Upper lobe of left lung (tissue), 6 donors: Measurements from ENCODE around the gene RAX. TPM values are rescaled to one million over a fixed set of nuclear protein-coding genes. Genes with fewer than 3 reads are reported as not detected.
A peak's percentile ranks its signal among the peaks of the same experiment; 100 is the strongest.

Experiments
- ATAC-seq, 2 donors: fragments of 200-7000 bp; cut with Tn5 transposase; one replicate each; pipeline ENCODE4 v1.9.1; 2022; ENCODE audit warnings: mild to moderate bottlenecking in 2 of 2, moderate library complexity in 2 of 2; ENCODE audit not compliant: low FRiP score in 2 of 2
- DNase-seq, 2 donors: peaks; one replicate each; pipeline ENCODE4 v3.0.0-alpha.2; 2019 to 2020
- H3K27ac ChIP-seq, 4 donors: fragments of 200-600 bp; sonication (generic); one replicate each; pipeline ENCODE4 v1.5.1; 2016 to 2019
- H3K27me3 ChIP-seq, 4 donors: fragments of 200-600 bp; sonication (generic); one replicate each; pipeline ENCODE4 v1.5.1; 2017 to 2019
- H3K36me3 ChIP-seq, 4 donors: fragments of 200-600 bp; sonication (generic); one replicate each; pipeline ENCODE4 v1.5.1; 2016 to 2019
- H3K4me1 ChIP-seq, 4 donors: fragments of 200-600 bp; sonication (generic); one replicate each; pipeline ENCODE4 v1.5.1; 2018 to 2019
- H3K4me3 ChIP-seq, 4 donors: fragments of 200-600 bp; sonication (generic); one replicate each; pipeline ENCODE4 v1.5.1; 2017 to 2019; ENCODE audit warnings: mild to moderate bottlenecking in 2 of 4, moderate library complexity in 1 of 4
- H3K9me3 ChIP-seq, 4 donors: fragments of 200-600 bp; sonication (generic); one replicate each; pipeline ENCODE4 v1.5.1; 2018 to 2019
- CTCF ChIP-seq, 6 experiments: fragments of 450-650 bp in 4 of 6; fragments of 200-600 bp in 2 of 6; sonication (generic) in 2 of 6; IDR thresholded peaks; one replicate each; pipeline ENCODE4 v1.5.1; 2016 to 2019; ENCODE audit warnings: antibody characterized with exemption in 6 of 6
- EP300 ChIP-seq, 4 donors: sonication (generic); formaldehyde crosslinking; IDR thresholded peaks; one replicate each; pipeline ENCODE4 v1.5.1; 2017; ENCODE audit warnings: antibody characterized with exemption in 4 of 4, control low read depth in 2 of 4
- POLR2A ChIP-seq, 4 donors: fragments of 450-650 bp; IDR thresholded peaks; one replicate each; pipeline ENCODE4 v1.5.1; 2016 to 2017; ENCODE audit warnings: antibody characterized with exemption in 4 of 4, mild to moderate bottlenecking in 2 of 4
- POLR2AphosphoS5 ChIP-seq, 2 donors: sonication (generic); formaldehyde crosslinking; IDR thresholded peaks; one replicate each; pipeline ENCODE4 v1.5.1; 2017; ENCODE audit warnings: antibody characterized with exemption in 2 of 2
- WGBS, 2 donors: methylation state at CpG; one replicate each; pipeline ENCODE4 v1.1.5; 2017 to 2018; 5-methylcytosine and 5-hydroxymethylcytosine counted together
- total RNA-seq, 6 donors: library from RNA; depleted of rRNA in 4 of 6; stranded (reverse); fragments of >200 nt in 4 of 6; gene quantifications; one replicate each; pipeline versions ENCODE4 v1.1.0 to v1.2.1, GENCODE V29; 2016 to 2021
- donor health status: DM: no; HTN: no; CAD: no; lungs with moderate emphysema.
- donor health status: DM: no; HTN: yes; CAD: no; lungs with severe emphysema.

RAX gene
- total RNA-seq, 6 donors from 2014 or later, result not detected

DNA sequence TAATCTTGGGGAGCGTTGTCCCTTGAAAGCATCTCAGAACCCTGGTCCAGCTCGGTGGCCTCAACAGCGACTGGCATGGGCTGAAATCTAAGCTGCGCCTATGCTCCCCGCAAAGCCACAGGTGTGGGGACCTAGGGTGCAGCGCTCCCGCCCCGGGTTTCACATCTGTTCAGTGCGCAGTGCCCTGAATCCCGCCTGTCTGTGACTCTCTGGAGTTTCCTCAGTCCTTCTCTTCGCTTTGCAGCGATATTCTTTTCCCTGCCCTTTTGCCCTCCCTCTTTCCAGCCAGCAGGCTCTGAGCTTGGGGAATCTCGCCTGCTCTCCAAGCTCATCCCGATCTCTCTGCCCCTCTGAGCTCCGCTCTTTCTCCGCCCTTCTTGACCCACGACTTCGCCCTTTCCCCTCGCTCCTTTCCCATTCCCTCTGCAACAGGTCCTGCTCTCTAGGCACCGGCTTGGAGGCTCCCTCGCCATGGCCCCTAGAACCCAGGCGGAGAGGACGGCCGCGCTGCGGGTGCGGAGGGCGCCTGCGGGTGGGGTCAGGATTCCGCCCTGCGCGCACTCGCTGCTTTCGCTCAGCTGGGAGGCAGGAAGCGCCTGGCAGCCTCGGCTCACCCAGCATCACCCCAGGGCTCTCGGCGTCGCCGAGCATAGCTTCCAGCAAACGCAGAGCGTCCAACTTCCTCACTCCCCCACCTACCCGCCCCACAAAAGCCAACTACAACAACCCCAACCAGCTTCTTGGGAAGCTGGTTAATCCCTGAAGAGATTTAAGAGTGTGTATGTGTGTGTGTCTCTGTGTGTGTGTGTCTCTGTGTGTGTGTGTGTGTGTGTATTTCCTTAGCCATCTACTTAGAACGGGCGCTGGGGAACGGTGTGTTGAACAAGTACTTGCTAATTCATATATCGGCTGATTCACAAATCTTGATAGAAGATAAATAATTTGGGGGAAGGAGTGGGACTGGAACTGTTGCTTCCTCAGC lies 52.2 kb downstream of the RAX start:
- peak overlapping the region in 2 of 4 donors; percentile 7 to 17 for H3K4me3 ChIP-seq
- H3K27ac ChIP-seq, result no peak overlapping the region
- no peaks in the 10 kb centered on the region for H3K36me3 ChIP-seq
- peak in 1 of 2 donors; percentile 53 for DNase-seq
- TF ChIP-seq EP300 (IDR thresholded peaks at IDR 0.05) (no peak), CTCF (IDR thresholded peaks at IDR 0.05) (no peak), POLR2A (IDR thresholded peaks at IDR 0.05) (no peak)
- H3K9me3 ChIP-seq, result no peaks in the 10 kb centered on the region
- 3 to 6% methylated on average over 26 to 47 of the region's 47 CpGs for WGBS, 2 donors
- H3K4me1 ChIP-seq, result peaks cover 0 to 18% (median 0%) of the 10 kb centered on the region in 4 donors
- ATAC-seq, result no peak
- H3K27me3 ChIP-seq, result peaks cover 0 to 19% (median 8%) of the 10 kb centered on the region in 4 donors

- WGBS, 2 donors, result 5% methylated on average over 13 to 33 of the region's 46 CpGs
- H3K4me3 ChIP-seq, result peak overlapping the region in 2 of 4 donors; percentile 7 to 17
- TF ChIP-seq POLR2A (IDR thresholded peaks at IDR 0.05) (no peak), POLR2AphosphoS5 (IDR thresholded peaks at IDR 0.05) (no peak), CTCF (IDR thresholded peaks at IDR 0.05) (no peak), EP300 (IDR thresholded peaks at IDR 0.05) (no peak)
- H3K9me3 ChIP-seq, result no peaks in the 10 kb centered on the region
- peaks cover 0 to 18% (median 0%) of the 10 kb centered on the region in 4 donors for H3K4me1 ChIP-seq
- H3K27me3 ChIP-seq, result peaks cover 0 to 19% (median 8%) of the 10 kb centered on the region in 4 donors
- no peak for ATAC-seq
- DNase-seq, result peak in 1 of 2 donors; percentile 71
- no peak overlapping the region for H3K27ac ChIP-seq
- no peaks in the 10 kb centered on the region for H3K36me3 ChIP-seq
Observed at GRCh38 chr18:59220164-59220783, 53.0 kb downstream of the RAX start.

GRCh38 chr18:59219672-59220163 lies 53.5 kb downstream of the RAX start, which contains the start of gene GRP:
TSS of gene GRP (plus strand) at chr18:59220158. CDS start at chr18:59220266, 108 bp downstream.
- peaks cover 0 to 18% (median 0%) of the 10 kb centered on the region in 4 donors for H3K4me1 ChIP-seq
- H3K9me3 ChIP-seq, result no peaks in the 10 kb centered on the region
- H3K4me3 ChIP-seq, result peak within 1 kb of the TSS in 2 of 4 donors; percentile 7 to 17
- H3K27ac ChIP-seq, result no peak within 1 kb of the TSS
- DNase-seq (peak in 1 of 2 donors; percentile 15), ATAC-seq (no peak)
- WGBS, 2 donors, result 4 to 10% methylated on average over 20 to 28 of the region's 29 CpGs
- TF ChIP-seq POLR2AphosphoS5 (IDR thresholded peaks at IDR 0.05) (no peak), CTCF (IDR thresholded peaks at IDR 0.05) (no peak), POLR2A (IDR thresholded peaks at IDR 0.05) (no peak), EP300 (IDR thresholded peaks at IDR 0.05) (no peak)
- H3K27me3 ChIP-seq, result peaks cover 0 to 19% (median 8%) of the 10 kb centered on the region in 4 donors
- no peaks in the 10 kb centered on the region for H3K36me3 ChIP-seq

DNA sequence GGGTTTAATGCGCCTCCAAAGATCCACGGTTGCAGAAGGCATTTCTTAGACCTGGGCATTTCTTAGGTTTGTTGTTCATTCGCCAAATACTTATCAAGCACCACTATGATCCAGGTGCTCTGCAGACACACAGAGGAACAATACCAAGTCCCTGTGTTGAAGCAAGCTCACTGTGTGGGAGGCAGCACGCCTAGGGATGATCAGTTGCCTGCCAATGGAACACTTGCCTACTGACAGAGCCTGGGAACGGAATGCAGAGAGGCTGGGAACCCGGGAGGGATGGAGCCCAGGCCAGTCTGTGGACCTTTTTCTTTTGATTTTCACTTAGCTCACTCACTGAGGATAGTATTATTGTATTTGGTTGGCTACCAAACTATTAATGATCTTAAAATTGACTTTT lies 55.2 kb downstream of the RAX start:
- Histone ChIP-seq H3K27me3 (peaks cover 0 to 19% (median 8%) of the 10 kb centered on the region in 4 donors), H3K36me3 (no peaks in the 10 kb centered on the region), H3K27ac (no peak overlapping the region), H3K9me3 (no peaks in the 10 kb centered on the region), H3K4me1 (peaks cover 0 to 18% (median 0%) of the 10 kb centered on the region in 4 donors), H3K4me3 (no peak overlapping the region)
- TF ChIP-seq CTCF (IDR thresholded peaks at IDR 0.05) (no peak), POLR2AphosphoS5 (IDR thresholded peaks at IDR 0.05) (no peak), EP300 (IDR thresholded peaks at IDR 0.05) (no peak), POLR2A (IDR thresholded peaks at IDR 0.05) (no peak)
- ATAC-seq (no peak), DNase-seq (no peak)
- WGBS, 2 donors, result 75 to 77% methylated on average over 6 of the region's 6 CpGs

Other genes with a start within 250 kb of the RAX start
- gene SEC11C, start 133.6 kb downstream of the RAX start, total RNA-seq, result 10 to 100 TPM; 12.6 to 78.3 (median 63.0) TPM
- gene GRP, start 53.3 kb downstream of the RAX start, total RNA-seq, result 1 to 10 TPM in 2 of 6 donors, not detected in 4; 2.3 to 3.5 TPM
- gene CPLX4, start 45.2 kb upstream of the RAX start, total RNA-seq, result not detected
- 100 to 1,000 TPM in 1 of 6 donors, 10 to 100 TPM in 5; 47.5 to 159 (median 60.7) TPM for gene LMAN1, start 85.8 kb upstream of the RAX start, total RNA-seq